Endothelial cell of umbilical vein (primary cell): ENCODE data around the gene CYB5R4.

Experiments
- CTCF ChIP-seq, 2 donors: IDR thresholded peaks; 1 replicate in 1 of 2; 2 replicates in 1 of 2; pipeline ENCODE4 v1.5.1; 2011; ENCODE audit warnings: low read length in 2 of 2, mild to moderate bottlenecking in 2 of 2, moderate library complexity in 2 of 2, control low read depth in 1 of 2, inconsistent platforms in 1 of 2, low read depth in 1 of 2; ENCODE audit not compliant: insufficient read depth in 1 of 2; ENCODE audit errors: extremely low read depth in 1 of 2
- POLR2AphosphoS5 ChIP-seq: IDR thresholded peaks from 2 replicates; pipeline ENCODE4 v1.6.1; 2012; ENCODE audit warnings: low read depth, mild to moderate bottlenecking, control low read depth, low read length, moderate library complexity; ENCODE audit not compliant: insufficient read depth
- TF ChIP-seq, protein P1 (sequence below): IDR thresholded peaks from 2 replicates; pipeline ENCODE4 v1.6.1; 2011; ENCODE audit not compliant: insufficient read depth, insufficient read length

DNA sequence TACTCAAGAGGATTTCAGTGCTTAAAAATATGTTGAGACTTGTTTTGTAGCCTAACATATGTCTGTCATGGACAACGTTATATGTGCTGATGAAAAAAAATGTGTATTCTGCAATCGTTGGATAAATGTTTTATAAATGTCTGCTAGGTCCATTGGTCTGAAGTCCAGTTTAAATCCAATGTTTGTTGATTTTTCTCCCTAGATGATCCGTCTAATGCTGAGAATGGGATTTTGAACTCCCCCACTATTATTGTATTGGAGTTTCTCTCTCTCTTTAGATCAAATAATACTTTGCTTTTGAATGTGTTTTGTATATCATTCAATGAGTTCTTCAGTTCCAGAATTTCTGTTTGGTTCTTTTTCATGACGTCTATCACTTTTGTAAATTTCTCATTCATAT, 44.9 kb downstream of the CYB5R4 start:
- TF ChIP-seq CTCF (IDR thresholded peaks at IDR 0.05; ENCODE audit: extremely low read depth in 1 of 2, insufficient read depth in 1 of 2, low read depth in 1 of 2, low read length in 2 of 2) (no peak), POLR2AphosphoS5 (no peak)
- TF ChIP-seq, protein P1, sequence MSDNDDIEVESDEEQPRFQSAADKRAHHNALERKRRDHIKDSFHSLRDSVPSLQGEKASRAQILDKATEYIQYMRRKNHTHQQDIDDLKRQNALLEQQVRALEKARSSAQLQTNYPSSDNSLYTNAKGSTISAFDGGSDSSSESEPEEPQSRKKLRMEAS: no peak
